ENCODE results near the gene OR6B2. TPM values are rescaled to one million over a fixed set of nuclear protein-coding genes. Genes with fewer than 3 reads are reported as not detected.
"Not testable (repeated sequence)": the region's sequence is repeated elsewhere in the genome, so short reads cannot be mapped to it uniquely, and the experiment has no call there.

The OR6B2 gene
- total RNA-seq, 1 donor from 2014 or later: not detected

GRCh38 chr2:240048237-240048636, 18.0 kb upstream of the OR6B2 start:
- Histone ChIP-seq H3K36me3 (no peaks in the 10 kb centered on the region), H3K27me3 (no peaks in the 10 kb centered on the region), H3K4me3 (no peak overlapping the region), H3K9me3 (no peaks in the 10 kb centered on the region), H3K4me1 (no peaks in the 10 kb centered on the region), H3K27ac (no peak overlapping the region)
- DNase-seq (ENCODE audit: extremely low spot score in 2 of 2): no peak
- intact Hi-C loops (cut with DNase I): no loop called here
- TF ChIP-seq CTCF (IDR thresholded peaks at IDR 0.05) (no peak), POLR2AphosphoS5 (IDR thresholded peaks at IDR 0.05; ENCODE audit: insufficient read depth in 1 of 2, low read depth in 1 of 2) (no peak), POLR2A (IDR thresholded peaks at IDR 0.05) (no peak)

GRCh38 chr2:240045098-240045497, 14.9 kb upstream of the OR6B2 start:
- Histone ChIP-seq H3K27me3 (no peaks in the 10 kb centered on the region), H3K27ac (no peak overlapping the region), H3K4me1 (no peaks in the 10 kb centered on the region), H3K9me3 (no peaks in the 10 kb centered on the region), H3K4me3 (no peak overlapping the region), H3K36me3 (no peaks in the 10 kb centered on the region)
- TF ChIP-seq POLR2A (IDR thresholded peaks at IDR 0.05) (no peak), CTCF (IDR thresholded peaks at IDR 0.05) (no peak), POLR2AphosphoS5 (IDR thresholded peaks at IDR 0.05; ENCODE audit: insufficient read depth in 1 of 2, low read depth in 1 of 2) (no peak)
- intact Hi-C loops (cut with DNase I): no loop called here
- DNase-seq (ENCODE audit: extremely low spot score in 2 of 2): peak in 1 of 2 donors; percentile 27

- DNase-seq (ENCODE audit: extremely low spot score in 2 of 2); intact Hi-C loops (cut with DNase I); H3K4me1 ChIP-seq; H3K9me3 ChIP-seq; H3K27me3 ChIP-seq; H3K27ac ChIP-seq; H3K36me3 ChIP-seq; H3K4me3 ChIP-seq: not testable (repeated sequence)
These were observed 13.9 kb upstream of the OR6B2 start for GRCh38 chr2:240044096-240044495.

- H3K27ac ChIP-seq: no peak overlapping the region
- intact Hi-C loops (cut with DNase I): no loop called here
- no peaks in the 10 kb centered on the region for H3K36me3 ChIP-seq
- H3K27me3 ChIP-seq: no peaks in the 10 kb centered on the region
- TF ChIP-seq CTCF (IDR thresholded peaks at IDR 0.05) (no peak), POLR2A (IDR thresholded peaks at IDR 0.05) (no peak), POLR2AphosphoS5 (IDR thresholded peaks at IDR 0.05; ENCODE audit: insufficient read depth in 1 of 2, low read depth in 1 of 2) (no peak)
- no peaks in the 10 kb centered on the region for H3K4me1 ChIP-seq
- no peak overlapping the region for H3K4me3 ChIP-seq
- DNase-seq (ENCODE audit: extremely low spot score in 2 of 2): no peak
- no peaks in the 10 kb centered on the region for H3K9me3 ChIP-seq
These were observed 13.2 kb upstream of the OR6B2 start for GRCh38 chr2:240043279-240043989.

GRCh38 chr2:240042740-240043139, 12.5 kb upstream of the OR6B2 start:
- no peak overlapping the region for H3K4me3 ChIP-seq
- no peak for DNase-seq (ENCODE audit: extremely low spot score in 2 of 2)
- no peaks in the 10 kb centered on the region for H3K36me3 ChIP-seq
- H3K4me1 ChIP-seq: no peaks in the 10 kb centered on the region
- no peak for TF ChIP-seq CTCF (IDR thresholded peaks at IDR 0.05)
- TF ChIP-seq POLR2A (IDR thresholded peaks at IDR 0.05): no peak
- no peak for TF ChIP-seq POLR2AphosphoS5 (IDR thresholded peaks at IDR 0.05; ENCODE audit: insufficient read depth in 1 of 2, low read depth in 1 of 2)
- no peaks in the 10 kb centered on the region for H3K27me3 ChIP-seq
- no peak overlapping the region for H3K27ac ChIP-seq
- intact Hi-C loops (cut with DNase I): no loop called here
- no peaks in the 10 kb centered on the region for H3K9me3 ChIP-seq
